Measurements from ENCODE around the gene CASQ1.

The CASQ1 gene

GRCh38 chr1:160151303-160151702 lies 39.1 kb upstream of the CASQ1 start, which contains the start of gene ATP1A4:
Gene ATP1A4, plus strand, starts transcription at chr1:160151603. Its CDS starts 438 bp downstream, at chr1:160152041.
- Histone ChIP-seq H3K4me1 (ENCODE audit: control insufficient read depth, insufficient read depth, low read length) (no peaks in the 10 kb centered on the region), H3K4me3 (ENCODE audit: low read depth, low read length) (no peak within 1 kb of the TSS), H3K27ac (ENCODE audit: extremely low read depth, low read depth, low read length) (no peak within 1 kb of the TSS), H3K9me3 (ENCODE audit: control insufficient read depth, insufficient read depth, low read depth, low read length) (no peaks in the 10 kb centered on the region), H3K36me3 (ENCODE audit: control insufficient read depth in 2 of 2, insufficient read depth in 1 of 2, low read length in 2 of 2) (no peaks in the 10 kb centered on the region)
- POLR2A ChIA-PET = no interaction called here
- CTCF ChIA-PET = interaction anchor here (0.6 to 3.0 kb wide), 2 partner anchors 100 to 531 kb away, joined by 4 to 8 read pairs; no protein-coding TSS in a partner anchor
- TF ChIP-seq ZNF555 (tag by site-specific recombination; conservative IDR thresholded peaks at IDR 0.05) (no peak), ZNF423 (tag by site-specific recombination; IDR thresholded peaks at IDR 0.05) (no peak), ZNF184 (tag by site-specific recombination; IDR thresholded peaks at IDR 0.05) (no peak), AEBP2 (tag by site-specific recombination; IDR thresholded peaks at IDR 0.05; ENCODE audit: borderline replicate concordance) (no peak), BCL11A (tag by site-specific recombination; IDR thresholded peaks at IDR 0.05; ENCODE audit: low read depth) (no peak), ZFHX2 (tag by site-specific recombination; conservative IDR thresholded peaks at IDR 0.05) (no peak), PRDM6 (tag by site-specific recombination; IDR thresholded peaks at IDR 0.05) (no peak), ZNF311 (tag by site-specific recombination; IDR thresholded peaks at IDR 0.05; ENCODE audit: borderline replicate concordance) (no peak), ZNF677 (tag by site-specific recombination; IDR thresholded peaks at IDR 0.05) (no peak), MEIS1 (CRISPR knock-in tag; IDR thresholded peaks at IDR 0.05; ENCODE audit: borderline replicate concordance) (no peak), ZNF23 (tag by site-specific recombination; IDR thresholded peaks at IDR 0.05; ENCODE audit: borderline replicate concordance) (no peak), ZNF707 (tag by site-specific recombination; IDR thresholded peaks at IDR 0.05) (no peak), ZNF514 (tag by site-specific recombination; IDR thresholded peaks at IDR 0.05) (no peak), ZNF24 (tag by site-specific recombination; IDR thresholded peaks at IDR 0.05) (no peak), ZNF391 (tag by site-specific recombination; IDR thresholded peaks at IDR 0.05; ENCODE audit: borderline replicate concordance, low read depth) (no peak), HOXA7 (CRISPR knock-in tag; IDR thresholded peaks at IDR 0.05; ENCODE audit: borderline replicate concordance) (no peak)

GRCh38 chr1:160154790-160155189 lies 35.6 kb upstream of the CASQ1 start:
- Histone ChIP-seq H3K4me1 (ENCODE audit: control insufficient read depth, insufficient read depth, low read length) (no peaks in the 10 kb centered on the region), H3K27ac (ENCODE audit: extremely low read depth, low read depth, low read length) (no peak overlapping the region), H3K9me3 (ENCODE audit: control insufficient read depth, insufficient read depth, low read depth, low read length) (no peaks in the 10 kb centered on the region), H3K4me3 (ENCODE audit: low read depth, low read length) (no peak overlapping the region), H3K36me3 (ENCODE audit: control insufficient read depth in 2 of 2, insufficient read depth in 1 of 2, low read length in 2 of 2) (no peaks in the 10 kb centered on the region)
- no peak for TF ChIP-seq KLF1 (tag by site-specific recombination; IDR thresholded peaks at IDR 0.05)
- no peak for TF ChIP-seq ZNF692 (tag by site-specific recombination; IDR thresholded peaks at IDR 0.05)
- TF ChIP-seq SP2 (tag by site-specific recombination; IDR thresholded peaks at IDR 0.05) = no peak
- TF ChIP-seq ZNF624 (tag by site-specific recombination; IDR thresholded peaks at IDR 0.05) = no peak
- TF ChIP-seq ZNF362 (tag by site-specific recombination; IDR thresholded peaks at IDR 0.05) = no peak
- no peak for TF ChIP-seq GLI4 (tag by site-specific recombination; IDR thresholded peaks at IDR 0.05)
- no peak for TF ChIP-seq ZNF747 (tag by site-specific recombination; IDR thresholded peaks at IDR 0.05)
- TF ChIP-seq ZNF324 (tag by site-specific recombination; IDR thresholded peaks at IDR 0.05) = no peak
- TF ChIP-seq ZNF404 (tag by site-specific recombination; IDR thresholded peaks at IDR 0.05) = no peak
- no peak for TF ChIP-seq ZNF561 (tag by site-specific recombination; IDR thresholded peaks at IDR 0.05; ENCODE audit: borderline replicate concordance)
- TF ChIP-seq ZNF138 (tag by site-specific recombination; IDR thresholded peaks at IDR 0.05; ENCODE audit: borderline replicate concordance) = no peak
- no peak for TF ChIP-seq ZNF544 (tag by site-specific recombination; IDR thresholded peaks at IDR 0.05)
- no peak for TF ChIP-seq GLIS2 (tag by site-specific recombination; IDR thresholded peaks at IDR 0.05)
- no peak for TF ChIP-seq ZNF19 (tag by site-specific recombination; IDR thresholded peaks at IDR 0.05; ENCODE audit: low read depth)
- ChIA-PET CTCF (interaction anchor here (1.3 kb wide), 1 partner anchor 54 kb away, joined by 5 read pairs; no protein-coding TSS in a partner anchor), POLR2A (no interaction called here)

Measured in HEK293 (cell line).